ENCODE data around the gene BCL7B.
A peak's percentile ranks its signal among the peaks of the same experiment; 100 is the strongest.

BCL7B gene

DNA sequence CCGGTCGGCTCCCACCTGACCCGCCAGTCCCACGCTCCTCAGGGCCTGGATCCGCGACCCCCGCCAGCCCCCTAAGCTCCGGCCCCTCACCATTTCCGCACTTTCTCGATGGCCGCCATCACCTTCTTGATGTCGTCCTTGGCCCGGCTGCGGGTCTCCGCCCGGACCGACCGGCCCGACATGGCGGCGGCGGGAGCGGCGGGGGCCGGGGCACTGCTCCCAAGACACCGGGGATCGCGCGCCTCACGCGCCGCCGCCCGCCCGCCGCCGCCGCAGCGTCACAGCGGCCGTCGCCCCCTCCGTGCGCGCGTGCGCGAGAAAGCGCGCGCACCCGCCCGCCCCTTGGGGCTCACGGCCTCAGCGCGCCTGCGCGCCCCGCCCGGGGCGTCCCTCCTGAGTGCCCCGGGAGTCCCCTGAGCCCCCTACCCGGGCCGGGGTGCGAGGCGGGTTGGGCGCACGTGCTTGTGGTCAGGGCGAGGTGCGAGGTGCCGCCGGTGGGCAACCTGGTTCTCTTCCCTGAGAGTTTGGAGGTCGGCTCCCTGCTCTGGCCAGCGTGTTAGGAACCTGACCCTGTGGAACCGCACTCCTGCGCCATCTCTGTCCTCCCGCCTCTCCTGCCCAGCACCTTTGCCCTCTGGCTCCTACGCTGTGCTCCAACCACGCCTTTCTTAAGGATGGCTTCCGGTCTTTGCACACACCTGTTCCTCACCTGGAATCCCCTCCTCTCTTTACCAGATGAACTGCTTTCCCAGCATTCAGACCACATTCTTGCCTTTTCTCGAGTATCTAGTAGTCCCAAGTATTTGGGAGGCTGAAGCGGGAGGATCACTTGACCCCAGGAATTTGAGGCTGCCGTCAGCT is at the start of gene BCL7B:
TSS of gene BCL7B (minus strand) at position 294 of the 861 bp plus-strand sequence. CDS start at position 182, 112 bp downstream.
- no peak for TF ChIP-seq ZNF274 (IDR thresholded peaks at IDR 0.05; ENCODE audit: low read depth, low read length)
- peak within 1 kb of the TSS; percentile 92 for H3K4me3 ChIP-seq (ENCODE audit: low read length)

DNA sequence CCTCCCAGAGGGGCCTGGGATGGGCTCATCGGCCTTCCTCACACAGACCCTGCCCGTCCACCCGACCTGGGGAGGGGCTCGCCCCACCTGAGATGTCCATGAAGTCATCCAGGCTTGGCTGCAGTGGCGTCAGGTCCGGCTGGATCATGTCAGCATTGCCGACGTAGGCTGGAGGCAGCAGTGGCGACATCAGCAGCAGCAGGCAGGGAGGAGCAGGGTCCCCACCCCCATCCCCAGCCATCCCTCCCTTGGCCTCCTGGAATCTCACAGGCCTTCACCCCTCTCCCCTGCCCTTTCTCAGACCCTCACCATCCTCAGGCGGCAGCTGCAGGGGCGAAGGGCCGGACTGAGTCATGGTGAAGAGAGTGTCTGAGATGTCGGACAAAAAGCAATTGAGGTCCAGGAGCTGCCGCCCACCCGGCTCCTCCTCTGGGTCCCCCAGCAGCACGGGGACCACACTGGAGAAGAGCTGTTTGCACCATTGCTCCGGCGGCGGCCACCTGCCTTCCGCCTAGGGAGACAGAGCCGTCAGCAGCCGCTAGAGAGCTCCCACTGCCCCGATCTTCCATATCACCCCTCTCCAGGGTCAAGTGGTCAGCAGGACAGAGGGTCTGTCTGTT is 48.2 kb upstream of the BCL7B start:
- TF ChIP-seq ZNF274 (IDR thresholded peaks at IDR 0.05; ENCODE audit: low read depth, low read length), result no peak
- H3K4me3 ChIP-seq (ENCODE audit: low read length), result no peak overlapping the region

DNA sequence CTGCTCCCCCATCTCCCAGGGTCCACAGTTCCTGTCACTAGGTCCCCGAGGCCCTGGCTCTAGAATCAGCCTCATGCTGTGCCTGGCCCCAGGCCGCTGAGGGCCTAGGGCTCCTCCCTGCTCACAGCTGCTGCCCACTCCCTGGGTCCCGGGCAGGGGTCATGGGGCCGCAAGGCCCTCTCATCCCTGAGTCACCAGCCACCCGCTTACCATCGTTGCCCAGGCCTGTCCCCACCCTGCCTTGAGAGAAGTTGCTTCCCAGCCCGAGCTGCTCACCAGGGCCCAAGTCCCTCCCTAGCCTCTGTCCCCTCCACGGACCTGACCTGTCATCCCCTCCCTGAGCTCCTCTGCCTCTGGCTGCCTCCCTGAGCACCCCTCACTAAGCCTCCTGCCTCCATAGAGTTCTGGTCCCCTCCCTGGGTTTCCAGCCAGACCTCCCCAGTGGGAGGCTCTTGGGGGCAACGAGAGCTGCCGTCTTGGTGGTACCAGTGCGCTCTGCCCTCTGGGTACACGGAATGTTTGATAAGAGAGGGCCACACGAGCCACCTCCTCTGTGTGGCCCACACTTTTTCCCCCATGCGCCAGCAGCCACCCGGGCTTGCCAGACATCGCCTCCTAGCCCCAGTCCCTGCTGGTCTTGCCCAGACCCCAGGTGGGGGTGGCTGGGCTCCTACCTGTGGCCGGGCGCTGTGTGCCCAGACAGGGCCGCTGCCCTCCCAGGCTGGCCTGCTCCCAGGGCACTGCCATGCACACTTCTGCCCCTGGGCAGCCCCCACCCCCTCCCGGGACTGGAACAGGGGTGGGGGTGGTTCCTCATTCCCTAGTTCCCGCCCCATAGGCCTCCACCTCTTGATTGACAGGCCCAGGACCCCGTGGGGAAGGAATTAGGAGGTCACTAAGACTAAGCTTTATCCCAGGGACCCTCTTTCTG is 45.5 kb upstream of the BCL7B start:
- TF ChIP-seq ZNF274 (IDR thresholded peaks at IDR 0.05; ENCODE audit: low read depth, low read length), result no peak
- H3K4me3 ChIP-seq (ENCODE audit: low read length), result no peak overlapping the region

DNA sequence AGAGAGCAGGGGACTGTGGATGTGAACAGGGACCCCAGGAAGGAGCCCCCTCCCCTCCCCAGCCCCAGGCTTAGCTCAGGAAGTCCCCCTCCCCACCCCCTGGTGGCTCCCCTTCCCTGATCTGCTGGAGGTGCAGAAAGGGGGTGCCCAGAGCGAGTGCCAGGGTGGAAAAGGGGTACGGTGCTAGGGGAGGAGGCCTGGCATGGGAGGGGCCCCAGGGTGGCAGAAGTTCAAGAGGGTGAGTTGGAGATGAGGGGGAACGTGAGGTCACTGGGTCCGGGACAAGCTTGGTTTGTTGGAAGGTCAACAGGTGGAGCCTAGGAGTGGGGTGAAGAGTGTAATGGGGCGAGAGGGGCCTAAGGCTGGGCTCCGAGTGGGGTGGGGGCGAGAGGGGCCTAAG is 42.4 kb upstream of the BCL7B start:
- TF ChIP-seq ZNF274 (IDR thresholded peaks at IDR 0.05; ENCODE audit: low read depth, low read length), result no peak
- H3K4me3 ChIP-seq (ENCODE audit: low read length), result no peak overlapping the region

DNA sequence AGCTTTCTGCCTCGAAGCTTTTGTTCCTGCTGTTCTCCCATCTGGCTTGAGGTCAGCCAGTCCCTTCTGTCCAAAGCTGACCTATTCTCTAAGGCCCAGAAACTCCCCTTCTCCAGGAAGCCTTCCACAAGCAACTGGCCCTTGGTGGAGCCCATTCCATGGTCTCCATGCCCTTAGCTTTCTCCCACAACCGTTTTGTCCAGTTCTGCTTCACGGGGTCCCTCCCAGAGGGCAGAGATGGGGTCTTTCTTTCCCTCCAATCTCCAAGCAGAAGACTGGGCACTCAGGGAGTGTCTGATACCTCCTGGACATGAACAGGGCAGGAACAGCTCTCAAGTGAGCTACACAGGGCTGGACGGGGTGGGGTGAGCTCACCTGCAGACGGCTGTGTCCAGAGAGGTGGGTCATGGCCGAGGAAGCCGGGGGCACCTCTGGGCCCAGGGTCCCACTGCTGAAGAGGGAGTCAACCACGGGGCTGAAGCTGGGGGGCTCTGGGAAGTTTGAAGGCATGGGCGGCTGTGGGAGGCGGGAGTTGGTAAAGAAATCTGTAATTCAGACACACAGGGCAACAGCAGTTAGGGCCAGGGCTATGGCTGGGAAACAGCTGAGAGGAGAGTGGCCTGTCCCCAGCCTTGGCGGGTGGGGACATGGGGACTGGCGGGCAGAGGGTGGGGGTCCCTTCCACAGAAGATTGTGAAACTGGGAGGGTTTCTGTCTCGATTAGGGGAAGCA is 41.8 kb upstream of the BCL7B start:
- no peak for TF ChIP-seq ZNF274 (IDR thresholded peaks at IDR 0.05; ENCODE audit: low read depth, low read length)
- no peak overlapping the region for H3K4me3 ChIP-seq (ENCODE audit: low read length)

DNA sequence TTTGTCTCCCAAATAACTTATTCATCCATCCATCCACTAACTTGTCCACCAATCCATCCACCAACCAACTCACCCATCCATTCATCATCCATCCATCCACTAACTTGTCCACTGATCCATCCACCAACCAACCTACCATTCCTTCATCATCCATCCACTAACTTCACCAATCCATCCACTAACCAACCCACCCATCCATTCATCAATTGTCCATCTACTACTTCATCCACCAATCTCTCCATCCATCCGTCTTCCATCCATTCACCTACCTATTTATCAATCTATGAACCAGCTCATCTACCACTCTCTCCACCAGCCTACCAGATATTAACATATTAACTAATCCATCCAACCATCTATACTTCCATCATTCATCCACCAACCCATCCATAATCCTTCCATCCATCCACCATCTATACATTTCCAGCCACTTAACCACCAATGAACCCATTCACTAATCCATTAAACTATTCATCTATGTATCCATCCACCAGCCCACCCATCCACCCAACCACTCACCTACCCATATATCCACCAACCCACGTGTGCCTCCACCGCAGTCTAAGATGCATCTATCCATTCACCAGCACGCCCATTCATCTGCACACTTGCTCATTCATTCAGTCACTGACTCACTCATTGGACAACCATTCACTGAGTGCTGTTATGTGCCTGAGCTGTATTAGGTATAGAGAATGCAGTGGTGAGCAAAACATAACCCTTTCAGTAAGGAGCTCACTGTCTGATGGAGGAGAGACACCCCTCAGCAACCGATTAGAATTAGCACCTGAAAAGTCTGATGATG is 40.7 kb upstream of the BCL7B start:
- H3K4me3 ChIP-seq (ENCODE audit: low read length), result no peak overlapping the region
- no peak for TF ChIP-seq ZNF274 (IDR thresholded peaks at IDR 0.05; ENCODE audit: low read depth, low read length)

DNA sequence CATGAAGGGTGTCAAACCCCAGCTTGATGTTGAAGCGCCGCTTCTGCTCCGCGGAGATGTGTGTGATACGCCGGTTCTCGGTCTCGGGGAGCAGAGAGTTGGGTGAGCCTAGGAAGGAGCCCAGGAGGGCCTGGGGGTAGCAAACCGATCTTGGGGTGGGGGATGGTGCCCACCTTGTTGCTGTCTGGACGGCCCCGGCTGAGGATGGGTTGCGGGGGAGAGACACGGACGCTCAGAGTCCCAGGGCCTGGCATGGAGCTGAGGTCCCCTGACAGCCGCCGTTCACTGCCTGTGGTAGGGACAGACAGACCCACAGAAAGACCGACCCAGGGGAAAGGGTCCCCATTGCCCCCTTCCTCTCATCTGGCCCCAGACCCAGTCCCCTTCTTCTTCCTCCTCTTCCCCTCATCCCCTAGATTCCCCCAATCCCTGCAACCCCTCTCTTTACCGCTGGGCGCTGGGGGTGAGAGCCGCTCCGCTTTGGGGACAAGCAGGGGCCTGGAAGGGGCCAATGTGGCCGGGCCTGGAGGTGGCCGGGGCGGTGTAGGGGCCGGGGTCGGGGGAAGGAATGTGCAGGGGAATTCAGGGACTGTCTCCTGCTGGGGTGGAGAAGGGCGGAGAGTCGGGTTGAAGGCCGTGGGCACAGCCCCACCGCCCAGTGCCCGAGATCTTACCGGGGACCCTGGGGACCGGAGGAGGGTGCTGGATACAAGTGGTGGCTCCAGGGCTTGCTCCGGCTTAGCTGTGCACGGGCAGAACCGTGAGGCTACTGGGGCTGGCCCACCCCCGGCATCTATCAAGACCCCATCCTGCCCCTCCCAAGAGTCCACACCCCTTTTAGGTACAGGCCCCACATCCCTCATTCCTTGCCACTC is 38.9 kb upstream of the BCL7B start:
- no peak for TF ChIP-seq ZNF274 (IDR thresholded peaks at IDR 0.05; ENCODE audit: low read depth, low read length)

DNA sequence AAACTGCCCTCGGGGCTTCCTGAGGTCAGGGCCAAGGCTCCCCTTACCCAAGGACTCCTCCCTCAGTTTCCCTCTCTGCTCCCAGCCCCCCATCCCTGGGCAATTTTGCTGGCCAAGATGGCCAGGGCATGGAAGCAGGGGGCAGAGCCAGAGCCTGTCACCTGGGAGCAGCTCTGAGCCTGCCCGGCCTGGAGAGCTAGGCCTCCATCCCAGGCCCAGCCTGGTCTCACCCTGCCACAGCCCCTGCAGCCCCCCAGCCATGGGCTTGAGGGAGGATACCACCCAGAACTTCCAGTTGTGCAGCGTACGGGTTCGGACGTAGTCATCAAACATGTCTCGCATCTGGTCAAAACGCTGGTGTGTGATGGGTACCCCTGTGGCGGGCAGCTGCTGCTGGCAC is 37.9 kb upstream of the BCL7B start:
- no peak overlapping the region for H3K4me3 ChIP-seq (ENCODE audit: low read length)
- TF ChIP-seq ZNF274 (IDR thresholded peaks at IDR 0.05; ENCODE audit: low read depth, low read length), result no peak

More for the DNA sequence above, 38.9 kb upstream of the BCL7B start:
- no peak overlapping the region for H3K4me3 ChIP-seq (ENCODE audit: low read length)

DNA sequence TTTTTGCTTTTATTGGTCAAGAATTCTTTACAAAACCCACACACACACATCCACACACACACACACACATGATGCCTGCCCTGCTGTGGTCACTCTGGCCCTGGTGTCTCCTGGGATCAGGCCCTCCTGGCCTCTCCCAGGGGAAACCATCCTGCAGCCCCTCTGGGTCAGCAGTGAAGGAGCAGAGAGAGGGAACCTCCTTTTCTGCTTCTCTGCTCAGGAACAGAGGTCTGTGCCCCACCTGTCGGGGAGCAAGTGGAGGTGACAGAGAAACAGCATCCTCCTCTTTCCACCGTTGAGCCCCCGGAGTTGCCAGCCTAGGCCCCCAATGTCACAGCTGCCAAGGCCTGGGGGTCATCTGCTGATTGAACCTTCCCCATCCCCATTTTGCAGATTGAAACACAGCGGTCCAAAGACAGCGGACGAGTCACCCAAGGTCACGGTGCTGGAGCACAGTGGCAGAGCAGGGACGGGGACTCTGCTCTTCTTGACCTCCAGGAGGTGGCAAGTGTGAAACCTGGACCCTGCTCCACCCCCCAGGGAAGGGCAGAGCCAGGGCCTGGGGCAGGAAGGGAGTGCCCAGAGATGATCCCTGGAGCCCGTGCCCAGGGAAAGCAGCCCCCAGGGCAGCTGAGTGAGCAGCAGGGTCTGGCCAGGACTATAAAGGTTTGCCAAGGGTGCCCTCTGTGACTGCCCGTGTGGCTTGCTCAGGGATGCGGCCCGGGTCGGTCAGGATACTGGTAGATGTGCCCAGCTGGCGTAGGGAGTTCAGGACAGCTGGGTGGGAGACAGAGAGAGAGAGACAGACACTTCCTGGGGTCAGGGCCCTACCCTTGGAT is 35.9 kb upstream of the BCL7B start:
- TF ChIP-seq ZNF274 (IDR thresholded peaks at IDR 0.05; ENCODE audit: low read depth, low read length), result no peak
- H3K4me3 ChIP-seq (ENCODE audit: low read length), result no peak overlapping the region

DNA sequence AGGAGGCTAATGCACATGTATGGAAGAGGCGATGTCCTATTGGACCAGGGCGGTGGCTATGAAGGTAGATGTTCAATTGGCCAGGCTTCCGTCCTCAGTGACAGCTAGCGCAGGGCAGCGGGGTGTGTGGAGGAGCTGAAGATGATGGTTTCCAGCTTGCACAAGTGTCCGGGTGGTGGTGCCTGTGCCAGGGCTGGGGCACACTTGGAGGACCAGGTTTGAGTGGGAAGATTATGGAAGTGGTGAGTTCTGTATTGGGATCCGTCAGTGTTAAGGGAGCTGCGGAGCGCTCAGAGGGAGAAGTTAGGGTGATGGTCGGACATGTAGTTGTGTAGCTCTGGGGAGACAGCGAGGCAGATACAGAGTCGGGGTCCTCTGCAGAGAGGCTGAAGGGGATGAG is 29.4 kb upstream of the BCL7B start:
- no peak for TF ChIP-seq ZNF274 (IDR thresholded peaks at IDR 0.05; ENCODE audit: low read depth, low read length)
- no peak overlapping the region for H3K4me3 ChIP-seq (ENCODE audit: low read length)

DNA sequence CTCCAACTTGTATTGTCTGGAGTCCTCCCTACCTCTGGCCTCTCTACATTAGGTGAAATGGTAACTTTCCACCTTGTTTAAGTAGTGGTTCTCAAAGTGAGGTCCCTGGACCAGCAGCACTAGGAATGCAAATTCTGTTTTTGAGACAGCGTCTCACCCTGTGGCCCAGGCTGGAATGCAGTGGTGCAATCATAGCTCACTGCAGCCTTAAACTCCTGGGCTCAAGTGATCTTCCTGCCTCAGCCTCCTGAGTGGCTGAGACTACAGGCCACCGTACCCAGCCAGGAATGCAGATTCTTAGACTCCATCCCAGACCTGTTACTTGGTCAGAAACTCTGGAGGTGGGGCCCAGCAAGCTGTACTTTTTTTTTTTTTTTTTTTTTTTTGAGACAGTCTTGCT is 27.7 kb upstream of the BCL7B start:
- TF ChIP-seq ZNF274 (IDR thresholded peaks at IDR 0.05; ENCODE audit: low read depth, low read length), result no peak
- no peak overlapping the region for H3K4me3 ChIP-seq (ENCODE audit: low read length)
